HepG2 (cell line): ENCODE measurements around the gene C14orf93. TPM values are rescaled to one million over a fixed set of nuclear protein-coding genes. Genes with fewer than 3 reads are reported as not detected.
A peak's percentile ranks its signal among the peaks of the same experiment; 100 is the strongest.

Experiments used
- AGO2 ChIP-seq: fragments of 200-400 bp; formaldehyde crosslinking; optimal IDR thresholded peaks from 2 replicates; pipeline ENCODE3; 2017; ENCODE audit warnings: mild to moderate bottlenecking, low read depth, low read length, moderate library complexity
- CENPBD1 ChIP-seq: sonication (generic); formaldehyde crosslinking; IDR thresholded peaks from 2 replicates; pipeline ENCODE4 v1.8.0; 2022; ENCODE audit warnings: missing genetic modification reagents, low read depth, mild to moderate bottlenecking, borderline replicate concordance
- CREB1 ChIP-seq, 2 experiments: fragments of 450-650 bp in 1 of 2; IDR thresholded peaks; 2 replicates each; pipeline ENCODE4 v1.6.1; 2016 to 2017; ENCODE audit warnings: control low read depth in 1 of 2, mild to moderate bottlenecking in 1 of 2, missing compliant biosample characterization in 1 of 2, missing genetic modification characterization in 1 of 2
- HNF4A ChIP-seq: sonication (generic); formaldehyde crosslinking; IDR thresholded peaks from 2 replicates; pipeline ENCODE4 v1.4.0; 2020; ENCODE audit warnings: missing genetic modification reagents
- IRF9 ChIP-seq: sonication (generic); formaldehyde crosslinking; IDR thresholded peaks from 2 replicates; pipeline ENCODE4 v1.8.0; 2022; ENCODE audit warnings: missing genetic modification reagents, mild to moderate bottlenecking, borderline replicate concordance
- LBX2 ChIP-seq: sonication (generic); formaldehyde crosslinking; IDR thresholded peaks from 2 replicates; pipeline ENCODE4 v1.5.0; 2020; ENCODE audit warnings: missing genetic modification reagents, mild to moderate bottlenecking, borderline replicate concordance
- NAIF1 ChIP-seq: sonication (generic); formaldehyde crosslinking; IDR thresholded peaks from 2 replicates; pipeline ENCODE4 v1.5.0; 2020; ENCODE audit warnings: mild to moderate bottlenecking, missing genetic modification reagents, borderline replicate concordance
- NCOA2 ChIP-seq: sonication (generic); formaldehyde crosslinking; IDR thresholded peaks from 2 replicates; pipeline ENCODE4 v1.8.0; 2022; ENCODE audit warnings: inconsistent platforms
- NFRKB ChIP-seq: fragments of 450-650 bp; IDR thresholded peaks from 2 replicates; pipeline ENCODE4 v1.6.1; 2017
- SALL1 ChIP-seq: sonication (generic); formaldehyde crosslinking; IDR thresholded peaks from 2 replicates; pipeline ENCODE4 v1.8.0; 2022; ENCODE audit warnings: mild to moderate bottlenecking, missing genetic modification reagents
- SP140L ChIP-seq: sonication (generic); formaldehyde crosslinking; IDR thresholded peaks from 2 replicates; pipeline ENCODE4 v1.4.0; 2020; ENCODE audit warnings: missing genetic modification reagents, borderline replicate concordance
- TMF1 ChIP-seq: sonication (generic); formaldehyde crosslinking; IDR thresholded peaks from 2 replicates; pipeline ENCODE4 v1.8.1; 2022; ENCODE audit warnings: low read depth, missing genetic modification reagents
- ZBTB46 ChIP-seq: sonication (generic); formaldehyde crosslinking; IDR thresholded peaks from 2 replicates; pipeline ENCODE4 v1.4.0; 2020; ENCODE audit warnings: mild to moderate bottlenecking, missing genetic modification reagents, borderline replicate concordance
- ZNF142 ChIP-seq: sonication (generic); formaldehyde crosslinking; IDR thresholded peaks from 2 replicates; pipeline ENCODE4 v1.4.0; 2020; ENCODE audit warnings: missing genetic modification reagents
- ZNF143 ChIP-seq: sonication (generic); formaldehyde crosslinking; IDR thresholded peaks from 2 replicates; pipeline ENCODE4 v1.4.0; 2020; ENCODE audit warnings: missing genetic modification reagents
- ZNF317 ChIP-seq: sonication (generic); formaldehyde crosslinking; IDR thresholded peaks from 2 replicates; pipeline ENCODE4 v1.5.0; 2020; ENCODE audit warnings: mild to moderate bottlenecking, missing genetic modification reagents
- ZNF543 ChIP-seq: sonication (generic); formaldehyde crosslinking; IDR thresholded peaks from 2 replicates; pipeline ENCODE4 v1.4.0; 2020; ENCODE audit warnings: mild to moderate bottlenecking, missing genetic modification reagents
- ZNF790 ChIP-seq: sonication (generic); formaldehyde crosslinking; IDR thresholded peaks from 2 replicates; pipeline ENCODE4 v1.8.0; 2022; ENCODE audit warnings: missing genetic modification reagents, mild to moderate bottlenecking, borderline replicate concordance
- ZNF841 ChIP-seq: sonication (generic); formaldehyde crosslinking; IDR thresholded peaks from 2 replicates; pipeline ENCODE4 v1.8.1; 2023; ENCODE audit warnings: missing genetic modification reagents, borderline replicate concordance
- polyA plus RNA-seq, 8 experiments: library from polyadenylated mRNA; depleted of rRNA in 3 of 8; stranded (reverse) in 7 of 8; unstranded in 1 of 8; fragments of >200 nt; fragmentation: Illumina TruSeq in 4 of 8; extraction: Trizol in 4 of 8; gene quantifications; 2 replicates each; pipeline versions ENCODE4 v1.2.1 to v1.2.3, GENCODE V29; 2011 to 2016; ENCODE audit warnings: low read depth in 4 of 8, missing spikeins in 1 of 8, mixed read lengths in 1 of 8; ENCODE audit not compliant: insufficient read depth in 1 of 8
- total RNA-seq, 5 experiments: library from RNA; depleted of rRNA; stranded (reverse); fragments of >200 nt; fragmentation: Illumina TruSeq; extraction: Trizol; gene quantifications; 2 replicates each; pipeline ENCODE4 v1.2.3, GENCODE V29; 2016; ENCODE audit warnings: low read depth in 1 of 5

Gene C14orf93
- total and polyA plus RNA-seq, 2 of the 13 experiments (the other 11 are each of a cell fraction or from before 2014, with no cell fraction given): 11.4 to 22.5 TPM

- TF ChIP-seq ZNF790 (CRISPR knock-in tag) (peak; percentile 98), ZNF317 (CRISPR knock-in tag) (peak; percentile 96), ZNF543 (CRISPR knock-in tag) (peak; percentile 97; the same call in 1 of the 2 replicates), ZBTB46 (no peak; the same call in 1 of the 2 replicates), TMF1 (CRISPR knock-in tag) (peak; percentile 99), HNF4A (CRISPR knock-in tag) (peak; percentile 62), AGO2 (peak; percentile 98), ZNF143 (CRISPR knock-in tag) (peak; percentile 75), NCOA2 (CRISPR knock-in tag) (peak; percentile 83), SALL1 (peak; percentile 99), CREB1 (IDR thresholded peaks at IDR 0.05) (peak; percentile 89), CREB1 (CRISPR knock-in tag; IDR thresholded peaks at IDR 0.05) (no peak; the same call in 1 of the 2 replicates), IRF9 (CRISPR knock-in tag) (peak; percentile 100), SP140L (CRISPR knock-in tag) (peak; percentile 98; the same call in 1 of the 2 replicates), ZNF841 (CRISPR knock-in tag) (peak; percentile 94), LBX2 (peak; percentile 96; the same call in 1 of the 2 replicates), ZNF142 (CRISPR knock-in tag) (peak; percentile 98), NAIF1 (CRISPR knock-in tag) (peak; percentile 95), CENPBD1 (CRISPR knock-in tag) (peak; percentile 98; the same call in 1 of the 2 replicates), NFRKB (peak; percentile 89)
Observed at GRCh38 chr14:23006544-23007419, 3.2 kb downstream of the C14orf93 start (continued).
